SIG-M5 treated with dmso at 0.1 percent for 504 hours (cell line): ENCODE results near the gene CTBP1.
"Not testable (repeated sequence)": the region's sequence is repeated elsewhere in the genome, so short reads cannot be mapped to it uniquely, and the experiment has no call there.

ENCODE experiments used
- DNase-seq: peaks from one replicate; lab custom pipeline; 2025; ENCODE audit not compliant: unreplicated experiment; lab: John Stamatoyannopoulos, UW

CTBP1 gene

GRCh38 chr4:1239141-1239949, 9.6 kb downstream of the CTBP1 start:
- no peak for DNase-seq

- DNase-seq = no peak
These were observed 10.3 kb downstream of the CTBP1 start for GRCh38 chr4:1238676-1239000.

GRCh38 chr4:1237981-1238675, 10.8 kb downstream of the CTBP1 start:
- no peak for DNase-seq

- not testable (repeated sequence) for DNase-seq
These were observed 11.7 kb downstream of the CTBP1 start for GRCh38 chr4:1237261-1237660.

GRCh38 chr4:1236836-1237235, 12.1 kb downstream of the CTBP1 start:
- DNase-seq = not testable (repeated sequence)

- no peak for DNase-seq
These were observed 12.8 kb downstream of the CTBP1 start for GRCh38 chr4:1236103-1236641.

- DNase-seq = no peak
These were observed 13.4 kb downstream of the CTBP1 start for GRCh38 chr4:1235381-1236102.

GRCh38 chr4:1234811-1235292, 14.1 kb downstream of the CTBP1 start:
- DNase-seq = no peak

- no peak for DNase-seq
These were observed 14.6 kb downstream of the CTBP1 start for GRCh38 chr4:1234309-1234695.

- DNase-seq = no peak
These were observed 15.2 kb downstream of the CTBP1 start for GRCh38 chr4:1233641-1234308.

GRCh38 chr4:1232661-1233621, 16.0 kb downstream of the CTBP1 start:
- DNase-seq = no peak

GRCh38 chr4:1231637-1232360, 17.1 kb downstream of the CTBP1 start:
- no peak for DNase-seq

GRCh38 chr4:1230971-1231636, 17.8 kb downstream of the CTBP1 start:
- DNase-seq = no peak

- DNase-seq = no peak
These were observed 18.6 kb downstream of the CTBP1 start for GRCh38 chr4:1230316-1230715.

- DNase-seq = no peak
These were observed 19.6 kb downstream of the CTBP1 start for GRCh38 chr4:1229117-1229849.

- no peak for DNase-seq
These were observed 21.1 kb downstream of the CTBP1 start for GRCh38 chr4:1227816-1228215.

- no peak for DNase-seq
These were observed 22.3 kb downstream of the CTBP1 start for GRCh38 chr4:1226598-1226997.

GRCh38 chr4:1226144-1226481, 22.8 kb downstream of the CTBP1 start:
- no peak for DNase-seq
